ENCODE data around the gene KYNU.

DNA sequence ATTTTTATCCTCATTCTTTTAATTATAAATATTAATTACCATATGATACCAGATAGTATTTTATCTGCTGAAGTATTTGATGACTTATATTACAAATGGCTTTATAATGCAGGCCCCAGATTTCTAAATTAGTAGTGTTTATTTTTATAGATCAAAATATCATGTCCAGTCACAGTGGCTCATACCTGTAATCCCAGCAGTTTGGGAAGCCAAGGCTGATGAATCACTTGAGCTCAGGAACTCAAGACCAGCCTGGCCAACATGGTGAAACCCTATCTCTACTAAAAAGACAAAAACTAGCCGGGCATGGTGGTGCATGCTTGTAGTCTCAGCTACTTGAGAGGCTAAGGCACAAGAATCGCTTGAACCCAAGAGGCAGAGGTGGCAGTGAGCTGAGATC, 151.7 kb downstream of the KYNU start:
- TF ChIP-seq CTCF (IDR thresholded peaks at IDR 0.05; ENCODE audit: borderline replicate concordance, extremely low read depth, low read length, poor library complexity, severe bottlenecking) (no peak), EZH2 (IDR thresholded peaks at IDR 0.05; ENCODE audit: borderline replicate concordance, low read depth, low read length, severe bottlenecking) (no peak)

Data from DND-41 (cell line).